Islet of Langerhans (tissue), 1 donor: ENCODE results near the gene PALLD.

Experiments used
- FAIRE-seq: peaks from one replicate; lab custom pipeline; 2011; peaks lifted over from hg19 to GRCh38; lab: Jason Lieb, UNC

PALLD gene

DNA sequence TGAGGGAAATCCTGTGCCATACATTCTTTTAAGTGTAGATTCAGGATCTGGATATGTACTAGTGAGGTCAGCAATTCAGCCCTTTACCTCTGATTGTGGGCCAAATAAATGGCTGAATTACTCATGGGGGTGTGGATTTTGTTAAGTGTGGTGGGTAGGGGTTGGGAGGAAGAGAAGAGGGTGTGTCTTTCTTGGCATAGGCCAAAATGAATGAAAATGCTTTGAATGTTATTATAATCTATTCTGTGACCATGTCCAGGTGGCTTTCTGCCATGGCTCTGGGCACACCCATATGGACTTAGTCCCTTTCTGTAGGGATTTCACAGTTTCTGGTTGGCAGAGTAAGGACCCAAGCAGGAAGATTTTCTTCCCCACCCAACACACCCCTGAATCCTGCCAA is 268.9 kb downstream of the PALLD start:
- FAIRE-seq: no peak

DNA sequence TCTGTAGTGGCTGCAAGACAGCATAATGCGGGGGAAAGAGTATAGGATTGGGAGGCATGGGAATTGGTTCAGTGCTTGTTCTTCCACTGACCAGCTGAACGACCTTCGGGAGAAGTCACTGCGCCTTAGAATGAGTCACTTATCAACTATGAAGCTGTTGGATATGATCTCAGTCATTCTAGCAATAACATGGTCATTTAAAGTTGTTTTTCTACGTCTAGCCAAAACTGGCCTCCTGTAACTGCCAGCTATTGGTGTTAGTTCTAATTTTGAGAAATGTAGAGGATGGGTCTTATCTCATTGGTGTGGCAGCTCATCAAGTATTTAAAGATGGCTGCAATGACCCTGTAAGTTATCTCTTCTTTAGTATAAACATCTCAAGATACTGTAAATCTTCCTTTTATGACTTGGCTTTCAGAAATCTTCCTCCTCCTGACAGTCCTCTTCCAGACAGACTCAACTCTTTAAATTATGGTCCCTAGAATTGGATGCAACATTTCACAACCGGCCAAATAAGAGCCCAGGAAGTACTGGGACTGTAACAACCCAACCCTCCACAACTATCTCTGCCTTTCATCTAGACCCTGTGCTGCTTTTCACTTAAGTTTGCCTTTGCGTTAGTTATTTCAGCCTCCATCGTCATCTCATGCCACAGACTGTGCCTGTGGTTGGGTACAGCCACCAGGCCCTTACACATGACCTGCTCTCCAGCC is 269.9 kb downstream of the PALLD start:
- FAIRE-seq: no peak

DNA sequence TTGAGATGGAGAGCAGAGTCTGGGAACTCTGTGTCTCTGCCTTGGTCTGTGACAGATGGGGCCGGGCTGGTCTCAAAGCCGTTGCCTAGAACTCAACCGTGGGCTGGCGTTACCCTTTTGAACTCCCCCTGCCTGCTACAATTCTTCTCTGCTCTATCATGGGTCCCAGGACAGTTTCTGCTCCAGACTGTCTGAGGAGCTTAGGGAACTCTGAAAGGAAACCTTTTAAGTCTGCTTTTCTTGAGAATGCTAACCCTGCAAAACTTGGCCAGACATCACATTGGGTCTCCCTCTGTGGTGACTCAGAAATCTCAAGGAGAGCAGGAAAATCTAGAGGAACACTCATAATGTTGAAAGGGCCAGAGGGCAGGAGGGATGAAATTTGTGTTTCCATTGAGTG is 272.6 kb downstream of the PALLD start:
- FAIRE-seq: no peak

DNA sequence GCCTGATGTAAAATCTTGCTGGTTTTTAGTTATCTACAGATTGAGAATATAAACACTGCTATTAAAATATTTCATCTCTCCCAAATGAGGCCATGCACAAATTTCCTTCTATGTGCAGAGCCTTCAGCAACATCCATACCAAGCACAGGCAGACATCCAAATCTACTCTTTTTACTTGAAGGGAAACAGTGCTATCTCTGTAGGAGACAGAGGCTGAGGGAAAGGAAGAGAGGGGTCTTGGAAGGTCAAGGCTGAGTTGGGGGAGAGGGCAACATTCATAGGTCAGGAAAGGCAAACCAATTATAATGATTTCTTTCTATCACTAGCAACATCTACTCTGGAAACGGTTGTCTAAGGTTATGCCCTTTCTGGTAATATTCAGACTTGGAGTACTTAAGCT is 273.0 kb downstream of the PALLD start:
- no peak for FAIRE-seq

DNA sequence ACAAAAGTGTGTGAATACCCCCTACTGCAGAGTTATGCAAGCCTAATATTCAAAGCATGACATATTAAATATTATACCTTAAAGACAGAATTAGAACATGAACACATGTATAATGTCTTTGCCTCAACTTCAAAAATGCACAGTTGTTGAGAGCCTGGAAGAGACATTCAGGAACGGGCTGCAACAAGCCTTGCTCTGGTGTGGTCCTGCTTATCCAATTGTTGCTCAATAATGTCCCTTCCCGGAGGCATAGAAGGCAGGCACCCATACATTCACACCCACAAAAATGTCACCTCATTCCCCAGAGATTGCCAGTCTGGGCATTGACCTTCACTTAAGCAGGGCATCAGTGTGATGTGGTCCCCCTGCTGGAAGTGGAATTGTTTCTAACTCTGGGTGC is 274.4 kb downstream of the PALLD start:
- FAIRE-seq: no peak

DNA sequence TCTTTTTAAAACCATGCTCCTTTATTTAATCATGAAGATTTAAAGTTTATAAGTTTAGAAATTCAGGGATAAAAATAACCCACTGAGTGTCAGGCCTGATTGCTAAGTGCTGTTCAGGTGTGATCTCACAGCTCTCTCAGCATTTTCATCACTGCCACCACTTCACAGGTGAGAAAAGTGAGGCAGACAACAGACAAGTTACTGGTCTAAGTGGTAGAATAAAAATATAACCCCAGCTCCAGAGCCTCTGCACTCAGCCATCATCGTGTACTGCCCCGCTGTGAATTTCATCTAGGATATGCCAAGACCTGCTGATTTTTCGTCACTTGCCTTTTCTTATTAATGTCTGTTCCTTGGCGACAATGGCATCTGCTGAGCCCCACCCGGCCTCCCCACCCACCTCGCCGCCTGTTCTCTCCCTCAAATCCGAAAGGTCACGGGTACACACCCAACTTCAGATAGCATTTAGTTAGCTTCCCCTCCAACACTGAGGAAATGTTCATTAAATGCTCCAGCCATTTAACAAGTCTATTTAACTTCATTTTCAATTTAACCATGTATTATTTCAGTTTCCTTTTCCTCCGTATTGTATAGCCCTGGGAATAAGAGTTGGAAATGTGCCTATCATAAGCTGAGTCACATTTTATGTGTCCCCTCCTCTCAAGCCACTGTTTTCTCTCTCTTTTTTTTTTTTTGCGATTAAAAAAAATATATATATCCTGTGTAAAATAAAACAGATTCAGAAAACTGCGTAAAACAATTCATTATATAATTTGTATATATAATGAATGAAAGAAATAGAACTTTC is 276.7 kb downstream of the PALLD start:
- FAIRE-seq: no peak

GRCh38 chr4:168776382-168776781 is 279.5 kb downstream of the PALLD start:
- no peak for FAIRE-seq

DNA sequence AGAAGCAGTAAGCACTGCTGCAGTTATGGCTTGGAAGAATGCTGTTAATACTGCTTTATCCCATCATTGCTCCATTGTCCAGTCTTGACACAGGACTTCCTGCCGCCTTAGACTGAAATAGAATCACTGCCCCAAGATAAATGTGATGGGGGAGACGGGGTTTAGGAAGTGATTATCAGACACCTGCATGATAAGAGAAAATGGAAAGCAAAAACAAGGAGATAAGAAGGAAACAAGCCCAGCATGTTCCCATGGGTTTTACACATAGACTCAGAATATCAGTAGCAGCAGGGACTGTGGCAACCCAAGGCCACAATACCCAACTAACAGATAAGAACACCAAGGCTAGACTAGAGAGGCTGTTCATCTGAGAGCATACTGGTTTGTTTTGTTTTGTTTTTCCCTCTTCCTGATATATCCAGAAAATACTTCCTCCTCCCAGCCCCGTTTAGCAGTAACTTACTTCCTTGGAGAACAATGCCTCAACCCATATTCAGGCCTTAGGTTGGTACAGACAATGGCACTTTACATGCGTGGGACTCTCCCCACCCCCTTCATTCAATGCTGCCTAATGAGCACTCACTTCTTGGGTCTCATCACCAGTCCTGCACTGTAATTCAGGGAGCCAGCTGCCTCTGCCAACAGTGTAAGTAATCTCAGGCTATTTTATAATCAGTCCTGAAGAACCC is 280.6 kb downstream of the PALLD start:
- no peak for FAIRE-seq

DNA sequence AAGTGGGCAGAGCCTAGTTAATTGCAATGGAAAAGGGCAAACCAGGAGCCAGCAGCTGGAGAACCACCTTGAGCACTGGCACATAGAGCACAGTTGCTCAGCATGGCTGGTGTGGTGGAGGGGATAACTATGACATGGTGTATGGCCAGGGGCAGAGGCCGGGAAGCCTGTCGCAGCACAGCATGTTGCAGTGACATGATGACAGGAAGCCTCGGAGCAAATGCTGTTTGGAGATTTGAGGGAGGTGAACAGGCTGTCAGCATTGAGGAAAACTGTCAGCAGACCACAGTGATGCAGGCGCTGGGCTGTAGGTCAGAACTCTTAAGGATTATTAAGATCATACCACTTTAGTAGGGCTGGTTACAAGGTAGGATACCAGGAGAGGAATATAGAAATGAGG is 284.5 kb downstream of the PALLD start:
- FAIRE-seq: no peak

DNA sequence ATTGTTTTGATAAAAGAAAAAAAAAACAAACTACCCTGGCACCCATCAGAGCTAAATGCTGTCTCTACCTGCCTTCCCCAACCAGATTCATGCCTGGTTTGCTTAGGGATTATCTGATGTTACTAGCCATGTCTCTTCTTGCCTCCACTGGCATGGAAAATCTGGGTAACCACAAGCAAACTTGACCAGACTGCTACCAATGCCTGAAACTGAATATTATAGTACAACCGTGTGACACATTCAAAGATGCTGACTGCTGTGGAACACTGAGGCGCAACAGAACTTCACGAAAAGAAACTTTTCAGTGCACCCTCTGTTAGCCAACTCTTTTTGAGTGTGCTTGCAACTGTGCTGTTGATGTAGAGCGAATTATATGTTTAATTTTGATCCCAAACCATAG is 285.1 kb downstream of the PALLD start:
- no peak for FAIRE-seq

DNA sequence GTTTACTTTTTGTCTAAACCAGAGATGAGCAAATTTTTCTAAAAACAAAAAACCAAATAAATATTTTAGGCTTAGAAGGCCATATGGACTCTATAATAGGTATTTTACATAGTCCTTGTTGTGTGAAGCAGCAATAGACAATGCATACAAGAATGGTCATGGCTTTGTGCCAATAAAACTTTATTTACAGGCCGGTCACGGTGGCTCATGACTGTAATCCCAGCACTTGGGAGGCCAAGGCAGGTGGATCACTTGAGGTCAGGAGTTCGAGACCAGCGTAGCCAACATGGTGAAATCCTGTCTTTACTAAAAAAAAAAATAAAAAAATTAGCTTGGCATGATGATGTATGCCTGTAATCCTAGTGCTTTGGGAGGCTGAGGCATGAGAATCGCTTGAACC is 285.6 kb downstream of the PALLD start:
- no peak for FAIRE-seq

- FAIRE-seq: no peak
Measured at GRCh38 chr4:168784786-168785461, 288.1 kb downstream of the PALLD start.

DNA sequence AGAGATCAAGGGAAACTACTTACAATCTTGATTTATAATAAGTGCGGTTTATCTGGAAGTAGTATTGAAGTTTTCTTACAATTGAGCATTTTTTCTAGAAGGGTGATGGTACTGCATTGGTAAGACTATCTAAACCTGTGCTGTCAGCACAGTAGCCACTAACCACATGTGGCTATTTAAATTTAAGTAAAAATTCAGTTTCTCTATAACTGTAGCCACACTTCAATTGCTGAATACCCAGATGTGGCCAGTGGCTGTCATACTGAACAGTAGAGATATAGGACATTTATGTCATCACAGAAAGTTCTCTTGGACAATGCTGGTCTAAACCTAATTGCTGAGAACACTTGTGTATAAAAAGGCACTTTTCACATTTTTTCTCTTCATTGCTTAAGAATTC is 290.5 kb downstream of the PALLD start:
- no peak for FAIRE-seq

DNA sequence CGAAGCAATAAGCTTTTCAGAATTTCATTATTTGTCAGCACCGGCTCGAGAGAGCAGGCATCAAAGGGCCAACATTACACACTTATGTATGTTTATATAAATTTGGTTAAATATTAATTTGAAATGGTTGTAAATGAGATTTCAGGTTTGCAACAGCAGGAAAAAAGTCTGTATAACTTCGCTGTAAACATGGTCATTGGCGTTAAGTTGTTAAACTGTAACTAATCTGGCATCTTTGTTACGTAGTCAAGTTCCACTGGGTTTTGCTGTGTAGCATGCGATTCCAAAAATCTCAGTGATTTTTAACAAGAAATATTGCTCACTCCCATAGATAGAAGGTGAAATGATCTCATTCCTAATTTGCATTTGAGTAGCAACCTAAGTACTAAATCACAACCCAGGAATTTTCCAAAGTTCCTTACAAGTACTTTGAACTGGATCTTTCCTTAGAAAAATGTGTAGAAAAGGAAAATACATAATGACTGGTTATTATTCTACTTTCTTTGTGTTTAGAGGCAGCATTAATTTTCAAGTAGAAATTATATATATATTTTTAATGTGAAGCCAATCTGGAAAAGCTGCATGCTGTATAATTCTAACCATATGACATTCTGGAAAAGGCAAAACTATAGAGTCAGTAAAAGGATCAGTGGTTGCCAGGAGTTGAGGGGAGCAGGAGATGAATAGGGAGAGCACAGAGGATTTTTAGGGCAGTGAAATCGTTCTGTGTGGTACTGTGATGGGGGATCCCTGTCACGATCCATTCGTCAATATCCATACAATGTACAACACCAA is 291.1 kb downstream of the PALLD start:
- no peak for FAIRE-seq

DNA sequence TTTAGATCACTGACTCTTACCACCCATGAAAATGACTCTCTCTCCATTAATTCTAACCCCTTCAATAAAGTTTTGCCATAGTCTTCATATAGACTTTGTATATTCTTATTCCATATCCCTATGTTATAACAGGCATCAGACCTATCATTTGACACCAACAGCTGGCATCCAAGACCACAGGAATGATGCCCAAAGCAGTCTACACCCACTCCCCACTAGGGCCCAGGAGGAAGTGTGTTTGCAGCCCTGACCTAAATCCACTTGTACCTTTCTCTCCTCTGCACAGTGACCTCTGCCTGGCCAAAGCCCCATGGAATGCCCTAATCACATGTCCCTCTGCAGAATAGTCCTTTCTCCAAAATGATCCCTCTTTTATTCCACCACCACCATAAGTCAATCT is 294.0 kb downstream of the PALLD start:
- FAIRE-seq: no peak

- FAIRE-seq: no peak
Measured at GRCh38 chr4:168791376-168791775, 294.5 kb downstream of the PALLD start.

DNA sequence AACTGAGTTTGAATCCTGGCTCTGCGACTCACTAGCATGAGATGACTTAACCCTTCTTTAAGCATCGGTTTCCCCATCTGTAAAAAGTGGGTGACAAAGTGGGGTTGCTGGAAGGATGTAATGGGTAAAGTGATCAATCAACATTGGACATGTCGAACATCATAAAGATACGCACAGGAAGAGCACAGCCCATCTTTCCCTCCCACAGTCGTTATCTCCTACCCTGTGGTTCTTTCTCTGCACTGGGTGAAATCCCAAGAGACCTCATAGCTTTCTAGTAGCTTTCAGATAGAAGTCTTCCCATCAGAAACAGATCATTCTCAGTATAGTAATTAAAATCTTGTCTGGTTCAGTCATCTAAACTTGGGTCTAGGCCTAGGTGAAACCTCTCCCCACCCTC is 296.7 kb downstream of the PALLD start:
- FAIRE-seq: no peak

DNA sequence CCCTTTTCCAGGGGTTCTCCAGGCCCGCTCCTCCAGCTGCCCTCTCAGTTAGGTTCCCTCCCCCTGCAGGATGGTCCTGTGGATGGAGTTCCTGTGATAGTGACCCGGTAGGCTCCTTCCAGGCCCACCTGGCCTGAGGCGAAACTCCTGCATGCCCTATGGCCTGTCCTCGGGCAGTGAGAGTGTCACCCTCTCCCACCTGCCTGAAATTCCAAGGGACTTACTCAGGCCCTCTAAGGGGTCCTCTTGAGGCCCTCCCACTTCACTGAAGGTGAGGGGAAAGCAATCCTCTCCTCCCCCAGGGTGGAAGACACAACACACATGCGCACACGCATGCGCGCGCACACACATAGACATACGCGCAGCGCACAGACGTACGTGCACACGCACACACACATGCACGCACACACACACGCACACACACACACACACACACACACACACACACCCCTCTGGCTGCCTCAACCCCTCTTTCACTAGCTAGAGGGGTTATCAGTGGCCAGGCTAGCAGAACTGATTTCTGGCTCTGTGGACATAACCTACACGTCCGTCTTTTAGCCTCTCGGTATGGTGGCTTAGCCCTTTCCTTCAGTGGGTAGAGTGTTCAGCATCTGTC is 297.3 kb downstream of the PALLD start:
- FAIRE-seq: no peak

DNA sequence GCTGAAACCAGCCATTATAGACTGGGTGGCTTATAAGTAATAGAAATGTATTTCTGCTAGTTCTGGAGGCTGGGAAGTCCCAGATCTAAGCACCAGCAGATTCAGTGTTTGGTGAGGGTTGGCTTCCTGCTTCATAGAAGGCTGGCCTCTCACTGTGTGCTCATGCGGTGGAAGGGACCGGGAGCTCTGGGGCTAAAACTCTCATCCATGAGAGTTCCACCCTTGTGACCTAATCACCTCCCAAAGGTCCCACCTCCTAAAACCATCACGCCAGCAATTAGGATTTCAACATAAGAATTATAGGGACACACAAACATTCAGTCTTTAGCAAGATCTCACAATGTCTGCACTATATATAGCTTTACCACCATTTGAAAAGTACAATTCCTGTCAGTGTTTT is 298.0 kb downstream of the PALLD start:
- no peak for FAIRE-seq

DNA sequence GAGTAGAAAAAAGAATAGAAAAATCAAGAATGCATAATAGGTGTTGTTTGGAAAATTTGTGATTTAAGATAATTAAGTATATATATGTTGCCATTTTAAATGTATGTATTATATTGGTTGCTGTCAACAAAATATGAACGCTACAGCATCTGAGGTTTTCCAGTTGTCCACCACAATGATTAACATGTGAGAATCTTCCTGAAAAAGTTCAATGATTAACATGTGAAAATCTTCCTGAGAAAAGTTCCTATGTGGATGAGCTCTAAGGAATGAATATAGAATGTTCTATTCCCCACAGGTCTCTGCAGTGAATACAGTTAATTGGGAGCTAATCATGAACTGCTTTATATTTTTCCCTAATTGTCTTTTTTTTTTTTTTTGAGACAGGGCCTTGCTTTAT is 298.5 kb downstream of the PALLD start:
- FAIRE-seq: no peak

- peak; percentile 97 for FAIRE-seq
Measured at GRCh38 chr4:168796362-168797106, 299.7 kb downstream of the PALLD start.
